Skeletal muscle tissue (tissue), 4 donors: ENCODE results near the gene HACL1. TPM values are rescaled to one million over a fixed set of nuclear protein-coding genes. Genes with fewer than 3 reads are reported as not detected.

ENCODE experiments used
- H3K27ac ChIP-seq: one replicate; pipeline ENCODE4 v1.7.0; 2013; ENCODE audit warnings: mild to moderate bottlenecking, low read depth, low read length, inconsistent platforms
- H3K27me3 ChIP-seq, 3 donors: one replicate each; pipeline ENCODE4 v1.7.0; 2013; ENCODE audit warnings: low read length in 3 of 3; ENCODE audit not compliant: control insufficient read depth in 3 of 3, insufficient read depth in 3 of 3
- H3K36me3 ChIP-seq, 3 donors: one replicate each; pipeline ENCODE4 v1.7.0; 2013; ENCODE audit warnings: low read length in 3 of 3; ENCODE audit not compliant: control insufficient read depth in 3 of 3, insufficient read depth in 3 of 3
- H3K4me1 ChIP-seq, 3 donors: one replicate each; pipeline ENCODE4 v1.7.0; 2013; ENCODE audit warnings: low read length in 3 of 3, mild to moderate bottlenecking in 3 of 3; ENCODE audit not compliant: control insufficient read depth in 3 of 3, insufficient read depth in 3 of 3
- H3K4me3 ChIP-seq, 3 donors: one replicate each; pipeline ENCODE4 v1.7.0; 2013; ENCODE audit warnings: low read length in 3 of 3
- H3K9ac ChIP-seq, 3 donors: one replicate each; pipeline ENCODE4 v1.7.0; 2013; ENCODE audit warnings: low read length in 3 of 3, mild to moderate bottlenecking in 3 of 3, moderate library complexity in 2 of 3, low read depth in 1 of 3
- H3K9me3 ChIP-seq, 3 donors: one replicate each; pipeline ENCODE4 v1.7.0; 2013; ENCODE audit warnings: low read length in 3 of 3; ENCODE audit not compliant: control insufficient read depth in 3 of 3
- total RNA-seq: library from RNA; depleted of rRNA; stranded (reverse); fragments of >200 nt; gene quantifications from one replicate; pipeline ENCODE4 v1.2.3, GENCODE V29; 2014
- donor health status: Osteomylitis.

Gene HACL1
- total RNA-seq, 1 donor from 2014 or later: 16.7 TPM

- peak overlapping the region; percentile 99 for H3K27ac ChIP-seq
- peaks cover 17 to 51% (median 46%) of the 10 kb centered on the region in 3 donors for H3K4me1 ChIP-seq
- no peaks in the 10 kb centered on the region for H3K36me3 ChIP-seq
- H3K27me3 ChIP-seq: no peaks in the 10 kb centered on the region
- H3K9ac ChIP-seq: peak overlapping the region in 2 of 3 donors; percentile 95 to 97
- no peaks in the 10 kb centered on the region for H3K9me3 ChIP-seq
- peak overlapping the region; percentile 52 to 87 (median 82) for H3K4me3 ChIP-seq
These were observed 79.4 kb downstream of the HACL1 start for GRCh38 chr3:15522016-15522415.

GRCh38 chr3:15521573-15521965, 79.8 kb downstream of the HACL1 start, which contains the start of gene COLQ:
Gene COLQ (minus strand): TSS chr3:15521706. CDS start chr3:15521625, 81 bp downstream.
- H3K27ac ChIP-seq: peak within 1 kb of the TSS; percentile 99
- H3K36me3 ChIP-seq: no peaks in the 10 kb centered on the region
- no peaks in the 10 kb centered on the region for H3K27me3 ChIP-seq
- no peaks in the 10 kb centered on the region for H3K9me3 ChIP-seq
- peak within 1 kb of the TSS; percentile 52 to 87 (median 82) for H3K4me3 ChIP-seq
- H3K9ac ChIP-seq: peak within 1 kb of the TSS; percentile 73 to 97 (median 95)
- H3K4me1 ChIP-seq: peaks cover 17 to 54% (median 46%) of the 10 kb centered on the region in 3 donors

GRCh38 chr3:15520804-15521572, 80.4 kb downstream of the HACL1 start:
- Histone ChIP-seq H3K36me3 (no peaks in the 10 kb centered on the region), H3K4me3 (peak overlapping the region; percentile 52 to 87 (median 82)), H3K27me3 (no peaks in the 10 kb centered on the region), H3K9ac (peak overlapping the region; percentile 73 to 97 (median 95)), H3K9me3 (no peaks in the 10 kb centered on the region), H3K4me1 (peaks cover 17 to 58% (median 51%) of the 10 kb centered on the region in 3 donors), H3K27ac (peak overlapping the region; percentile 99)

GRCh38 chr3:15520185-15520584, 81.2 kb downstream of the HACL1 start:
- Histone ChIP-seq H3K27me3 (no peaks in the 10 kb centered on the region), H3K9me3 (no peaks in the 10 kb centered on the region), H3K4me1 (peaks cover 17 to 64% (median 52%) of the 10 kb centered on the region in 3 donors), H3K4me3 (peak overlapping the region; percentile 46 to 87 (median 82)), H3K36me3 (no peaks in the 10 kb centered on the region), H3K27ac (peak overlapping the region; percentile 99), H3K9ac (peak overlapping the region; percentile 73 to 97 (median 95))

- Histone ChIP-seq H3K4me1 (peaks cover 17 to 69% (median 59%) of the 10 kb centered on the region in 3 donors), H3K36me3 (no peaks in the 10 kb centered on the region), H3K9me3 (no peaks in the 10 kb centered on the region), H3K4me3 (peak overlapping the region in 2 of 3 donors; percentile 28 to 42), H3K27ac (peak overlapping the region; percentile 99), H3K9ac (peak overlapping the region in 1 of 3 donors; percentile 97), H3K27me3 (no peaks in the 10 kb centered on the region)
These were observed 82.3 kb downstream of the HACL1 start for GRCh38 chr3:15519096-15519495.

- no peak overlapping the region for H3K9ac ChIP-seq
- H3K9me3 ChIP-seq: no peaks in the 10 kb centered on the region
- H3K27ac ChIP-seq: peak overlapping the region; percentile 27
- peaks cover 0 to 2% (median 0%) of the 10 kb centered on the region in 3 donors for H3K36me3 ChIP-seq
- H3K27me3 ChIP-seq: no peaks in the 10 kb centered on the region
- no peak overlapping the region for H3K4me3 ChIP-seq
- peaks cover 10 to 66% (median 54%) of the 10 kb centered on the region in 3 donors for H3K4me1 ChIP-seq
These were observed 86.6 kb downstream of the HACL1 start for GRCh38 chr3:15514663-15515340.

GRCh38 chr3:15513810-15514662, 87.3 kb downstream of the HACL1 start:
- Histone ChIP-seq H3K9me3 (no peaks in the 10 kb centered on the region), H3K9ac (no peak overlapping the region), H3K4me3 (no peak overlapping the region), H3K27ac (peak overlapping the region; percentile 27), H3K27me3 (no peaks in the 10 kb centered on the region), H3K36me3 (peaks cover 0 to 2% (median 0%) of the 10 kb centered on the region in 3 donors), H3K4me1 (peaks cover 10 to 58% (median 46%) of the 10 kb centered on the region in 3 donors)

- peaks cover 10 to 54% (median 43%) of the 10 kb centered on the region in 3 donors for H3K4me1 ChIP-seq
These were observed 88.3 kb downstream of the HACL1 start for GRCh38 chr3:15513116-15513515.

GRCh38 chr3:15512166-15512565, 89.2 kb downstream of the HACL1 start:
- Histone ChIP-seq H3K9me3 (no peaks in the 10 kb centered on the region), H3K27me3 (no peaks in the 10 kb centered on the region), H3K27ac (peak overlapping the region; percentile 71), H3K9ac (peak overlapping the region in 1 of 3 donors; percentile 34), H3K36me3 (peaks cover 0 to 2% (median 0%) of the 10 kb centered on the region in 3 donors), H3K4me3 (peak overlapping the region in 1 of 3 donors; percentile 9), H3K4me1 (peaks cover 10 to 54% (median 39%) of the 10 kb centered on the region in 3 donors)

More at GRCh38 chr3:15513116-15513515, 88.3 kb downstream of the HACL1 start:
- Histone ChIP-seq H3K27ac (no peak overlapping the region), H3K4me3 (no peak overlapping the region), H3K9me3 (no peaks in the 10 kb centered on the region), H3K36me3 (peaks cover 0 to 2% (median 0%) of the 10 kb centered on the region in 3 donors), H3K27me3 (no peaks in the 10 kb centered on the region), H3K9ac (no peak overlapping the region)
